IMR-90 (cell line): Measurements from ENCODE around the gene TTC39B. TPM values are rescaled to one million over a fixed set of nuclear protein-coding genes. Genes with fewer than 3 reads are reported as not detected.

ENCODE experiments used
- ATAC-seq: fragments of 200-7000 bp; cut with Tn5 transposase; 2 replicates; pipeline ENCODE4 v1.9.1; 2020; ENCODE audit warnings: low read depth, mild to moderate bottlenecking, moderate library complexity
- BruUV-seq: library from RNA; stranded (reverse); fragments of 400-500 nt; replicated peaks from 2 replicates; lab custom pipeline; 2021; lab: Mats Ljungman, UMichigan
- CTCF ChIA-PET: fragments of 300-600 bp; formaldehyde crosslinking; extraction: SDS; loops from one replicate; lab custom pipeline; 2021; ENCODE audit warnings: antibody characterized with exemption; lab: Yijun Ruan, JAX
- POLR2A ChIA-PET: fragments of 300-600 bp; sonication (Branson Sonifier 250); formaldehyde crosslinking; loops from one replicate; lab custom pipeline; 2022; ENCODE audit warnings: antibody characterized with exemption; ENCODE audit not compliant: unreplicated experiment; lab: Charles Lee
- DNase-seq: peaks from one replicate; pipeline ENCODE4 v3.0.0; 2013
- H2AFZ ChIP-seq: replicated peaks from 2 replicates; pipeline ENCODE3; 2013; ENCODE audit warnings: low read length, mild to moderate bottlenecking; ENCODE audit not compliant: poor library complexity
- H2AK5ac ChIP-seq: 2 replicates; pipeline ENCODE4 v1.6.1; 2013; ENCODE audit warnings: low read depth, low read length, inconsistent platforms
- H2AK9ac ChIP-seq: replicated peaks from 2 replicates; pipeline ENCODE3; 2013; ENCODE audit warnings: mild to moderate bottlenecking, low read depth, low read length, moderate library complexity; ENCODE audit not compliant: poor library complexity
- H2BK120ac ChIP-seq: 2 replicates; pipeline ENCODE4 v1.6.1; 2013; ENCODE audit warnings: low read depth, low read length, inconsistent platforms
- H2BK15ac ChIP-seq: 3 replicates; pipeline ENCODE4 v1.6.1; 2013; ENCODE audit warnings: low read depth, low read length, inconsistent platforms
- H2BK20ac ChIP-seq: 2 replicates; pipeline ENCODE4 v1.6.1; 2013; ENCODE audit warnings: low read depth, mild to moderate bottlenecking, inconsistent platforms, low read length, moderate library complexity
- H2BK5ac ChIP-seq: 2 replicates; pipeline ENCODE4 v1.6.1; 2013; ENCODE audit warnings: mild to moderate bottlenecking, low read depth, low read length, inconsistent platforms; ENCODE audit not compliant: poor library complexity, severe bottlenecking
- H3K14ac ChIP-seq: replicated peaks from 2 replicates; pipeline ENCODE4 v1.6.1; 2013; ENCODE audit warnings: low read depth, low read length, inconsistent platforms
- H3K18ac ChIP-seq: 2 replicates; pipeline ENCODE4 v1.6.1; 2013; ENCODE audit warnings: low read depth, low read length, control low read depth
- H3K23ac ChIP-seq: 2 replicates; pipeline ENCODE4 v1.6.1; 2013; ENCODE audit warnings: low read depth, low read length, inconsistent platforms
- H3K27ac ChIP-seq: 2 replicates; pipeline ENCODE4 v1.5.1; 2013; ENCODE audit warnings: mild to moderate bottlenecking, control low read depth, low read length; ENCODE audit not compliant: insufficient read depth
- H3K27me3 ChIP-seq: 2 replicates; pipeline ENCODE4 v1.6.1; 2013; ENCODE audit warnings: low read length; ENCODE audit not compliant: control insufficient read depth, insufficient read depth
- H3K36me3 ChIP-seq: 2 replicates; pipeline ENCODE4 v1.6.1; 2013; ENCODE audit warnings: low read length, mixed read lengths; ENCODE audit not compliant: control insufficient read depth, insufficient read depth
- H3K4ac ChIP-seq: 2 replicates; pipeline ENCODE4 v1.6.1; 2013; ENCODE audit warnings: low read depth, low read length, inconsistent platforms
- H3K4me1 ChIP-seq: 2 replicates; pipeline ENCODE4 v1.6.1; 2013; ENCODE audit warnings: low read length, mixed read lengths; ENCODE audit not compliant: control insufficient read depth, insufficient read depth
- H3K4me2 ChIP-seq: 2 replicates; pipeline ENCODE4 v1.6.1; 2013; ENCODE audit warnings: low read depth, mild to moderate bottlenecking, control low read depth, low read length, moderate library complexity
- H3K4me3 ChIP-seq: 2 replicates; pipeline ENCODE4 v1.5.1; 2013; ENCODE audit warnings: low read depth, mild to moderate bottlenecking, control low read depth, low read length, moderate library complexity; ENCODE audit not compliant: insufficient read depth
- H3K56ac ChIP-seq: 2 replicates; pipeline ENCODE4 v1.6.1; 2013; ENCODE audit warnings: low read length, inconsistent platforms; ENCODE audit not compliant: insufficient read depth; ENCODE audit errors: extremely low read depth
- H3K79me1 ChIP-seq, 2 experiments: 2 replicates each; pipeline ENCODE4 v1.6.1; 2013; ENCODE audit warnings: low read length in 2 of 2, inconsistent platforms in 1 of 2, low read depth in 1 of 2
- H3K9ac ChIP-seq: 2 replicates; pipeline ENCODE4 v1.6.1; 2013; ENCODE audit warnings: low read depth, low read length, control low read depth
- H3K9me1 ChIP-seq: 2 replicates; pipeline ENCODE4 v1.6.1; 2013; ENCODE audit warnings: low read length, inconsistent platforms; ENCODE audit not compliant: insufficient read depth
- H3K9me3 ChIP-seq: 2 replicates; pipeline ENCODE4 v1.6.1; 2013; ENCODE audit warnings: low read length; ENCODE audit not compliant: control insufficient read depth, insufficient read depth
- H4K20me1 ChIP-seq: 2 replicates; pipeline ENCODE4 v1.6.1; 2013; ENCODE audit warnings: low read length, inconsistent platforms; ENCODE audit not compliant: insufficient read depth
- H4K5ac ChIP-seq: 2 replicates; pipeline ENCODE4 v1.6.1; 2013; ENCODE audit warnings: mild to moderate bottlenecking, low read depth, low read length, control low read depth
- H4K8ac ChIP-seq, 2 experiments: 2 replicates each; pipeline ENCODE4 v1.6.1; 2013; ENCODE audit warnings: low read depth in 2 of 2, low read length in 2 of 2, control low read depth in 1 of 2, inconsistent platforms in 1 of 2
- H4K91ac ChIP-seq: 2 replicates; pipeline ENCODE4 v1.6.1; 2013; ENCODE audit warnings: low read depth, low read length, inconsistent platforms; ENCODE audit not compliant: insufficient read depth
- CTCF ChIP-seq: conservative IDR thresholded peaks from 2 replicates; pipeline ENCODE4 v1.5.1; 2012; ENCODE audit warnings: mild to moderate bottlenecking, low read depth, low read length, improper control_type of control experiment
- ELK1 ChIP-seq: fragments of 150-350 bp; IDR thresholded peaks from 2 replicates; pipeline ENCODE4 v1.6.1; 2016; ENCODE audit warnings: low read depth, mild to moderate bottlenecking, low read length, moderate library complexity, borderline replicate concordance
- MAFK ChIP-seq: IDR thresholded peaks from 2 replicates; pipeline ENCODE4 v1.6.1; 2012; ENCODE audit warnings: low read depth, low read length, improper control_type of control experiment
- MAZ ChIP-seq: IDR thresholded peaks from 2 replicates; pipeline ENCODE4 v1.6.1; 2012; ENCODE audit warnings: low read depth, mild to moderate bottlenecking, low read length, improper control_type of control experiment, moderate library complexity, borderline replicate concordance
- NFE2L2 ChIP-seq: fragments of 150-350 bp; IDR thresholded peaks from 2 replicates; pipeline ENCODE4 v1.6.1; 2016; ENCODE audit warnings: low read depth, mild to moderate bottlenecking, low read length
- RAD21 ChIP-seq: IDR thresholded peaks from 2 replicates; pipeline ENCODE4 v1.6.1; 2012; ENCODE audit warnings: low read length, improper control_type of control experiment
- RCOR1 ChIP-seq: IDR thresholded peaks from 2 replicates; pipeline ENCODE4 v1.6.1; 2012; ENCODE audit warnings: mild to moderate bottlenecking, low read length, improper control_type of control experiment; ENCODE audit not compliant: insufficient replicate concordance
- RFX5 ChIP-seq: IDR thresholded peaks from 2 replicates; pipeline ENCODE4 v1.8.0; 2012; ENCODE audit warnings: low read depth, mild to moderate bottlenecking, low read length, moderate library complexity
- SMC3 ChIP-seq: fragments of 150-350 bp; IDR thresholded peaks from 2 replicates; pipeline ENCODE4 v1.6.1; 2016; ENCODE audit warnings: low read depth, mild to moderate bottlenecking, antibody characterized with exemption, low read length, moderate library complexity
- USF2 ChIP-seq: fragments of 150-350 bp; IDR thresholded peaks from 2 replicates; pipeline ENCODE4 v1.6.1; 2017; ENCODE audit warnings: mild to moderate bottlenecking, antibody characterized with exemption, low read length, low read depth
- WGBS, 2 experiments: methylation state at CpG; one replicate each; pipeline versions ENCODE4 v1.1.5 to v1.1.7; 2013; ENCODE audit warnings: missing lambda C conversion rate in 2 of 2; ENCODE audit not compliant: insufficient read length in 1 of 2; ENCODE audit errors: extremely low coverage in 2 of 2; 5-methylcytosine and 5-hydroxymethylcytosine counted together
- dilution Hi-C: fragments of 300-500 bp; cut with HindIII; formaldehyde crosslinking; loops from one replicate; pipeline ENCODE4 v1.14.3; 2018; ENCODE audit warnings: low sequenced_read_pairs; ENCODE audit not compliant: unreplicated experiment
- in situ Hi-C: fragments of 300-500 bp; cut with MboI; formaldehyde crosslinking; loops from 3 replicates; pipeline ENCODE4 v1.14.3; 2019; ENCODE audit warnings: low sequenced_read_pairs, inconsistent platforms, mixed read lengths
- intact Hi-C: fragments of 100-400 bp; cut with micrococcal nuclease; formaldehyde crosslinking; loops from 2 replicates; pipeline ENCODE4 v1.10.0; 2022
- polyA plus RNA-seq, 3 experiments: library from polyadenylated mRNA; depleted of rRNA; stranded (reverse); fragments of >200 nt; gene quantifications; 2 replicates each; pipeline ENCODE4 v1.2.3, GENCODE V29; 2012; ENCODE audit warnings: low replicate concordance in 1 of 3
- total RNA-seq: library from RNA; depleted of rRNA; stranded (reverse); fragments of >200 nt; gene quantifications from 2 replicates; pipeline ENCODE4 v1.2.3, GENCODE V29; 2012

The TTC39B gene
- total and polyA plus RNA-seq, 2 of the 4 experiments (the other 2 are of a cell fraction), result 2.5 to 12.2 TPM

DNA sequence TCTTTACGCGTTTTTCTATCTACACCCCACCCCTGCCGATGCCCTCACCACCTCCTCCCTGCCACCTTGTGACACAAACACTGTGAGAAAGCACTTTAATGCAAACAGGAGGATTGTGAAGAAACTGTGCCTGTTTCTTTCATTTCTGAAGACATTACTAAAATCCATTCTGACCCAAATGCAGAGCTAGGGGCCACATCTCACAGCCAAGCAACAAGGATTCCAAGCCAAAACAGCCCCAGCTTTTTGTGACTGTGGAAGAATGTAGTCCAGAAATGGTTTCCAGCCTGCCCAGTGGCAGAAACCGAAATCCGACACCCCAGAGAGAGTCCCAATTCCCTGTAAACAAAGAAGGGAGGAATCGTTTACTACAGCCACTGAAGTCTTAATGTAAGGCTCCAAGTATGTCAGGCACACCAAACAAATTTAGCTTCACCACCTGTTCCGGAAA is 190.9 kb downstream of the TTC39B start:
- Histone ChIP-seq H4K8ac (no peak overlapping the region), H3K9me1 (no peaks in the 10 kb centered on the region), H3K18ac (no peak overlapping the region), H3K4ac (no peak overlapping the region), H3K23ac (no peak overlapping the region), H2BK20ac (no peak overlapping the region), H3K9ac (no peak overlapping the region), H3K9me3 (no peaks in the 10 kb centered on the region), H3K4me1 (no peaks in the 10 kb centered on the region; the same call in 1 of the 2 replicates), H4K20me1 (no peaks in the 10 kb centered on the region), H3K4me2 (peak overlapping the region; percentile 10; the same call in 1 of the 2 replicates), H2AFZ (peak overlapping the region; percentile 38), H4K91ac (no peak overlapping the region), H2BK5ac (no peak overlapping the region), H2BK15ac (no peak overlapping the region), H4K5ac (no peak overlapping the region), H2BK120ac (no peak overlapping the region), H3K14ac (no peak overlapping the region), H2AK5ac (no peak overlapping the region), H3K56ac (no peak overlapping the region), H3K4me3 (no peak overlapping the region), H3K27me3 (peaks cover 9% of the 10 kb centered on the region), H2AK9ac (no peak overlapping the region), H3K27ac (no peak overlapping the region), H3K79me1 (no peaks in the 10 kb centered on the region), H3K36me3 (no peaks in the 10 kb centered on the region)
- POLR2A ChIA-PET, result no interaction called here
- no TSS peak for BruUV-seq
- dilution Hi-C loops (no loop called here), intact Hi-C loops (no loop called here), in situ Hi-C loops (no loop called here)
- ATAC-seq, result peak; percentile 61
- no CpG with 5 or more reads among the region's 7 CpGs for WGBS, 2 experiments
- CTCF ChIA-PET, result interaction anchor here (0.5 kb wide), 1 partner anchor 23 kb away, joined by 3 read pairs; no protein-coding TSS in a partner anchor
- TF ChIP-seq SMC3 (no peak), MAFK (no peak), CTCF (no peak), RAD21 (no peak), RFX5 (no peak), NFE2L2 (no peak), MAZ (no peak), USF2 (no peak), RCOR1 (no peak), ELK1 (no peak)
- no peak for DNase-seq
